T47D (cell line): ENCODE measurements around the gene RPS25.
"Not testable (repeated sequence)": the region's sequence is repeated elsewhere in the genome, so short reads cannot be mapped to it uniquely, and the experiment has no call there.

ENCODE experiments used
- DNase-seq, 2 experiments: peaks; one replicate each; pipeline versions ENCODE4 v3.0.0 to v3.0.0-alpha.2; 2011 to 2012; ENCODE audit warnings: low read depth in 1 of 2, low spot score in 1 of 2
- JUND ChIP-seq: IDR thresholded peaks from 2 replicates; pipeline ENCODE4 v1.6.1; 2012; ENCODE audit warnings: low read depth
- in situ Hi-C: cut with HindIII; loops from 2 replicates; pipeline ENCODE4 v1.10.0; 2016; ENCODE audit warnings: low sequenced_read_pairs, low pct_unique_long_range_greater_than_20kb

RPS25 gene

DNA sequence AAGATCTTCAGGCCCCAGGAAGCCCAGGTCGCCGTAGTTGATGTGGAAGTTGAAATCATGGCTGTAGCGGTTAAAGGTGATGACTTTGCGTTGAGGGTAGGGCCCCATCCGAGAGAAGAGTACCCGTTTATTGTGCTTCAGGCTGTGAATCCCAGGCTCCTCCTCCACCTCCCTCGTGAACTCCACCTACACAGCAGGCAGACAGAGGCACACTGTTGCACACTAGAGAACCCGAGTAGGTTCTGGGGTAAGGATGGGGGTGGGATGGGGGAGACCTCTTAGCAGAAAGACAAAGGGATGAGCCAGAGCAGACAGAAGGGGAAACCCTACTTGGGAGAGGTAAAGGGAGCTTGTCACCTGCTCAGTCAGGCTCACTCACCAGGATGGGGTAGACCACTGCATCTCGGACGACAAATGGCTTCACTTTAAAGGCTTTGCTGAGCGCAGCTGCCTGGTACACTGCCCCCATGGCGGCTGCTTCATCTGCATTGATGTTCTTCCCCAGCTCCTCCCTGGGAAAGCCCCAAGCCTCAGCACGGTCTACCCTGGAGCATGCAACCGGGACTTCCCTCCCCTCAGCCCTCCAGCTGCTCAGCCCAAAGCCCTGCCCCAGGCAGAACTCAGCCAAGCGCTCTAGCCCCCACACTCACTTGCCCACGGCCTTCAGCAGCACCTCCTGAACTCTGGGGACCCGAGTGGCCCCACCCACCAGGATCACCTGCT, 33.5 kb upstream of the RPS25 start:
- no peak for DNase-seq
- in situ Hi-C loops = no loop called here
- no peak for TF ChIP-seq JUND

DNA sequence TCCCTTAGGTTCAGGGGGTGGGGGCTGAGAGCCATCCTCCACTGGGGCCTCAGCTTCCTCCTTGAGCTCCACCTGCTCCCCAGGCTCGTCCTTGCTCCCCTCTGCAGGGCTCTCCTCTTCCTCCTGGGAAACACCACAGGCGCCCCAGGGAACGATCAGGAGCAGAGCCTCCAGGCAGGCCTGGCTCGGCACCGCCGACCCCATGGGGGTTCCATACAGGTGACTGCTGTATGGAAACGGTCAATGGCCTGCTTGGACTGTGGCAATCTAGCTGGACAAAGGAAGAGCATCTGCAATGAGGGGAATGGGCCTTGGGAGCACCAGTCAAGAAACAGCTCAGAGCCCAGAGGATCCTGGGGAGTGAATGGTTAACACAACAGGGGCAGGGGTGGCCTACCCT, 30.9 kb upstream of the RPS25 start:
- in situ Hi-C loops = no loop called here

DNA sequence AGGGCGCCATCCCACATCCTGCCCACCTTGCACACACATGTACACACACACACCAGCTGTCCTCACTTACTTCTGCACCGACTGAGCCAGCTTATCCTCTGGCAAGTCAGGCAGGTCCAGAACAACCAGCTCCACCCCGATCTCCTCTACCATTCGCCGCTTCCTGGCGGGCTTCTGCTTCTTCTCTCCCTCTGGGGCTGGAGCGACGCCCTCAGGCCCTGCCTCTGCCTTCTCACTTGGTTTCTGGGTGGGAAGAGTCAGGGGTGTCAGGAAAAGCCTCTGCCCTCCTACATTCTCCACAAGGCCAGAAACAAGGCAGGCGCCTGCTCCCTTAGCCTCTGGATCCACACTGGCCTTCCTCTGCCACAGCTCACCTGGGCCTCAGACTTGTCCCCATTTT, 30.5 kb upstream of the RPS25 start:
- DNase-seq = no peak
- in situ Hi-C loops = no loop called here
- TF ChIP-seq JUND = no peak

More for the DNA sequence above, 30.9 kb upstream of the RPS25 start:
- no peak for TF ChIP-seq JUND
- no peak for DNase-seq

DNA sequence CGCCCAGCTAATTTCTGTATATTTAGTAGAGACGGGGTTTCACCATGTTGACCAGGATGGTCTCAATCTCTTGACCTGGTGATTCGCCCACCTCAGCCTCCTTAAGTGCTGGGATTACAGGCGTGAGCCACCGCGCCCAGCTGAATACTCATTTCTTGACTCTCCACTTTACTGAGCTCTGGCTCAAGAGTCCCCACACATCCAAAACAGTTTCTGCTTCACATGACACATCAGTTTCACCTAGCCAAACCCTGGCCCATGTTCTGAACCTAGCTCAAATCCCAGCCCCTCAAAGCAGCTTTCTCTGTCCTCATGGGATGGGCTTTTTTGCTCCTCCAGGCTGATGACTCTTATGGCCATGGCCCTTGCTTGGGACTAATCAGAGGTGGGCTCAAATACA, 29.1 kb upstream of the RPS25 start:
- in situ Hi-C loops = no loop called here
- no peak for TF ChIP-seq JUND
- no peak for DNase-seq

DNA sequence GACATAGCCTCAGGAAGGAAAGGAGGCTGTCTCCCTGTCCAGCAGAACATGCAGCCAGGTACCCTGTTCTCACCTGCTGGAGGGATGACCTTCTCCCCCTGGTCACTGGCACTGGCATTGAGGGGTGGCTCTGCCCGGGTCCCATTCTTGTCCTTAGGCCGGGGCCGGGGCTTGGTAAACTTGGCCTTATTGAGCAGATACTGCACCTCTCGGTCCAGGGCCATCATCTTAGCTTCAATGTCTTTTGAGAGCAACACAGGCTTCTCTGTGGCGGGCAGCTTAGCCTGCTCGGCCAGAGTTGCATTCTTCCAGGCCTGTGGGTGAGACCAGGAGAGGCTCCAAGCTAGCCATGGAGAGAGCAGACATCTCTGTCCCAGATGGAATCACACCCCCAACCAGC, 28.3 kb upstream of the RPS25 start:
- TF ChIP-seq JUND = no peak
- in situ Hi-C loops = no loop called here
- DNase-seq = no peak

DNA sequence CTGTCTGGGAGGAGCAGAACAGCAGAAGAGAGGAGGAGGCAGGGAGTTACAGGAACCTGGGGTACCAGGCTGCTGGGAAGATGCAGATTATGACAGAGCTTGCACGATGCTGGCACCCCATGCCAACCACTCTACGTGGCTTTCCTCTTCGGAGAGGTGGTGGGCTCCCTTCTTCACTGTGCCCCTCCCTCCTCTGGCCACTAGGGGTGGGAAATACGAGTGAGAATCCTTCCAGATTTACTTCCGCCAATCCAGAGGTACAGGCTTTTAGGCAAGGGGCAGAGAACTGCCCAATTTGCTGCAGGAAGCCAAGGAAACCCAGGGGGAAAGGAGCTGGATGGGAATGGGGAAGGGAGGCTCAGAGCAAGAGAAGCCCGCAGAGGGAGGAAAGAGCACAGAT, 26.6 kb upstream of the RPS25 start:
- in situ Hi-C loops = no loop called here
- no peak for TF ChIP-seq JUND
- DNase-seq = no peak

DNA sequence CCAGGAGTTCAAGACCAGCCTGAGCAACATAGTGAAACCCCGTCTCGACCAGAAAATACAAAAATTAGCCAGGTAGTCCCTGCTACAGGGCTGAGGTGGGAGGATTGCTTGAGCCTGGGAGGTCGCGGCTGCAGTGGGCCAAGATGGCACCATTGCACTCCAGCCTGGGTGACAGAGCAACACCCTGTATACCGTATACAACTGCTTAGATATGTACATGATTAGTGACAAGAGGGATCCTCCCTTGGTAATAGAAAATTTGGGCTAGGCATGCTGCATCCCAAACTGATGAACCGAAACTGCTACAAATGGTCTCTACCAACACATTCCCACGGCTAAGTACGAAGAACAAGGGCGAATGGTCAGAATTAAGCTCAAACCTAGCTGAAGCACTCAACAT, 24.8 kb upstream of the RPS25 start:
- in situ Hi-C loops = no loop called here
- no peak for DNase-seq
- no peak for TF ChIP-seq JUND

DNA sequence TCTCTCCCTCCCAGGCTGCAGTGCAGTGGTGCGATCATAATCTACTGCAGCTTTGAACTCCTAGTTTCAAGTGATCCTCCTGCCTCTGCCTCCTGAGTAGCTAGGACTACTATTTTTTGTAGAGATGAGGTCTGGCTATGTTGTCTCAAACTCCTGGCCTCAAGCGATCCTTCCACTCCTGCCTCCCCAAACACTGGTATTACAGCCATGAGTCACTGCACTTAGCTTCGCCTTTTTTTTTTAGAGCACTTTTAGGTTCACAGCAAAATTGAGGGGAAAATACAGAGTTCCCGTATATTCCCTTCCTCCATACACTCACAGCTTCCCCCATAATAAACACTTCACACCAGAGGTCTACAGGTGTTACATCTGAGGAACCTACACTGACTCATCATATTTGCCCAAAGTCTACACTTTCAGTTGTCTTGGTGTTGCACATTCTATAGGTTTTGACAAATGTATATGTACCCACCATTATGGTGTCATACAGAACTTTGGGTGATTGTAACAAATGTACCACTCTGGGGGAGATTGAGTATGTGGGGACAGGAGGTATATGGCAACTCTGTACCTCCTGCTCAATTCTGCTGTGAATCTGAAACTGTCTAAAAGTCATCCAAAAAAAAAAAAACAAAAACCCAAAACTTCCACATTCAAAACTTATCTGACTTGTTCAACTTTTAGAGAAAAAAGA, 23.8 kb upstream of the RPS25 start:
- TF ChIP-seq JUND = no peak
- no peak for DNase-seq
- in situ Hi-C loops = no loop called here

DNA sequence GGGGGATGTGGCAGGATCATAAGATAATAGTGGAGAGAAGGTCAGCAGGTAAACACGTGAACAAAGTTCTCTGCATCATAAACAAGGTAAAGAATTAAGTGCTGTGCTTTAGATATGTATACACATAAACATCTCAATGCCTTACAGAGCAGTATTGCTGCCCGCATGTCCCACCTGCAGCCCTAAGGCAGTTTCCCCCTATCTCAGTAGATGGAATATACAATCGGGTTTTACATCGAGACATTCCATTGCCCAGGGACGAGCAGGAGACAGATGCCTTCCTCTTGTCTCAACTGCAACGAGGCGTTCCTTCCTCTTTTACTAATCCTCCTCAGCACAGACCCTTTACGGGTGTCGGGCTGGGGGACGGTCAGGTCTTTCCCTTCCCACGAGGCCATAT, 21.3 kb upstream of the RPS25 start:
- DNase-seq, in situ Hi-C loops: not testable (repeated sequence)

DNA sequence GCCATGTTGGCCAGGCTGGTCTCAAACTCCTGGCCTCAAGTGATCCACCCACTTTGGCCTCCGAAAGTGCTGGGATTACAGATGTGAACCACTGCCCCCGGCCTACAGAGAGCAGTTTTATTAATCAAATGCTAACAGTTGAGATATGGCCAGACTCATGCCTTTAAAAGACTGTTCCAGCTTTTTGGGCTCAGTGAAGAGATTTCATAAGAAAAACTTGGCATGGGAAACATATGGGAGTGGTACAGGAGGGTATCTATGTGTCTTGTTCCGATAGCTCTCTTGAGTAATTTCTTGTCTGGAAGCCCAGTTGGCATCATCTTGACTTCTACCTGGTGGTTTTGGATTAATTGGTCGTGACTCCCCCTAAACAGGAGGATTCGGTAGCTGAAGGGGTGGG, 20.7 kb upstream of the RPS25 start:
- TF ChIP-seq JUND = no peak
- in situ Hi-C loops = no loop called here
- DNase-seq = no peak

DNA sequence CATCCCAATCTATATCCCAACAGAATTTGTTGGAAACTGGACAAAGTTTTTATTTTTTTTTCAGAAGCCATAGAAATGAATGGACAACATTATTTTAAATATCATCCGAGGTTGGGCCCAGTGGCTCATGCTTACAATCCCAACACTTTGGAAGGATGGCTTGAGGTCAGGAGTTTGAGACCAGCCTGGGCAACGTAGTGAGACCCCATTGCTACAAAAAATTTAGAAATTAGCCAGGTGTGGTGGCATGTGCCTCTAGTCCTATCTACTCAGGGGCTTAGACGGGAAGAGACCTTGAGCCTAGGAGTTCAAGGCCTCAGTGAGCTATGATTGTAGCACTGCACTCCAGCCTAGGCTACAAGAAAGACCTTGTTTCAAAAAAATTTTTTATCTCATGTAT, 16.7 kb upstream of the RPS25 start:
- in situ Hi-C loops = no loop called here
- no peak for DNase-seq
- no peak for TF ChIP-seq JUND

DNA sequence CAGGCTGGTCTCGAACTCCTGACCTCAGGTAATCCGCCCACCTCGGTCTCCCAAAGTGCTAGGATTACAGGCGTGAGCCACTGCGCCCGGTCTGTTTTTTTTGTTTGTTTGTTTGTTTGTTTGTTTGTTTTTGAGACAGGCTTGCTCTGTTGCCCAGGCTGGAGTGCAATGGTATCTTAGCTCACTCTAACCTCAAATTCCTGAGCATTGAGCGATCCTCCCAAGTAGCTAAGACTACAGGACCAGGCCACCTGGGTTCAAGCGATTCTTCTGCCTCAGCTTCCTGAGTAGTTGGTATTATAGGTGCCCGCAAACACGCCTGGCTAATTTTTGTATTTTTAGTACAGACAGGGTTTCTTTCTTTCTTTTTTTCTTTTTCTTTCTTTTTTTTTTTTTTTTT, 15.3 kb upstream of the RPS25 start:
- DNase-seq, in situ Hi-C loops: not testable (repeated sequence)

DNA sequence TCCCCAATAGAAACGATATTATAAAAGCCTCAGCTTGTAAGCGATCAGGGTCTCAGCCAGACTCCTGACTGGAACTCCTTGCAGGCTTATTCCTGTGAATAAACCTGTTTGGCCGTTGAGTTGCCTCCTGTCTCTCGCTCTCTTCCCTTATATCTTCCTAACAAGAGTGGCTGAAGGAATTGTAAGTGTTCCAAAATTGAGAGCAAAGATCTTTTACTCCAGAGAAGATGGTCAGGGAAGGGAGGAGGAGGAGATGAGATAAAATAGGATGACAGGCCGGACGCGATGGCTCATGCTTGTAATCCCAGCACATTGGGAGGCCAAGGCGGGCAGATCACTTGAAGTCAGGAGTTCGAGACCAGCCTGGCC, 13.8 kb upstream of the RPS25 start:
- no peak for TF ChIP-seq JUND
- no peak for DNase-seq
- in situ Hi-C loops = no loop called here
